ENCODE data around the gene STAM2. TPM values are rescaled to one million over a fixed set of nuclear protein-coding genes. Genes with fewer than 3 reads are reported as not detected.

STAM2 gene
- total and polyA plus RNA-seq, 12 donors: 6.5 to 45.8 (median 33.0) TPM

- Histone ChIP-seq H3K4me1 (replicated peaks in 1 of 2) (no peaks in the 10 kb centered on the region), H3K27me3 (no peaks in the 10 kb centered on the region), H3K36me3 (replicated peaks in 1 of 2) (no peaks in the 10 kb centered on the region), H3K9me3 (replicated peaks in 1 of 3) (no peaks in the 10 kb centered on the region), H3K27ac (no peak overlapping the region), H3K4me3 (no peak overlapping the region)
- WGBS, 4 donors: 89 to 97% (median 95%) methylated on average over 7 of the region's 7 CpGs
- DNase-seq: no peak
- intact Hi-C loops (cut with DNase I): no loop called here
- TF ChIP-seq POLR2A (IDR thresholded peaks at IDR 0.05) (no peak), CTCF (IDR thresholded peaks at IDR 0.05) (no peak)
Observed at GRCh38 chr2:152154462-152154861, 21.1 kb downstream of the STAM2 start.

- H3K9me3 ChIP-seq (replicated peaks in 1 of 3): peaks cover 0 to 7% (median 0%) of the 10 kb centered on the region in 3 donors
- H3K36me3 ChIP-seq (replicated peaks in 1 of 2): no peaks in the 10 kb centered on the region
- no peaks in the 10 kb centered on the region for H3K27me3 ChIP-seq
- no peak overlapping the region for H3K4me3 ChIP-seq
- no peak overlapping the region for H3K27ac ChIP-seq
- no peak for TF ChIP-seq CTCF (IDR thresholded peaks at IDR 0.05)
- no peak for TF ChIP-seq POLR2A (IDR thresholded peaks at IDR 0.05)
- no peak for DNase-seq
- WGBS, 4 donors: 66 to 79% (median 70%) methylated on average over 5 of the region's 5 CpGs
- peaks cover 7 to 8% of the 10 kb centered on the region in 2 donors for H3K4me1 ChIP-seq (replicated peaks in 1 of 2)
- intact Hi-C loops (cut with DNase I): no loop called here
Observed at GRCh38 chr2:152134488-152135280, 40.9 kb downstream of the STAM2 start.

GRCh38 chr2:152132306-152132705 is 43.3 kb downstream of the STAM2 start:
- Histone ChIP-seq H3K27me3 (no peaks in the 10 kb centered on the region), H3K4me3 (no peak overlapping the region), H3K4me1 (replicated peaks in 1 of 2) (peaks cover 7 to 8% of the 10 kb centered on the region in 2 donors), H3K27ac (no peak overlapping the region), H3K9me3 (replicated peaks in 1 of 3) (peaks cover 0 to 7% (median 0%) of the 10 kb centered on the region in 3 donors), H3K36me3 (replicated peaks in 1 of 2) (no peaks in the 10 kb centered on the region)
- TF ChIP-seq POLR2A (IDR thresholded peaks at IDR 0.05) (no peak), CTCF (IDR thresholded peaks at IDR 0.05) (no peak)
- no peak for DNase-seq
- 85 to 94% (median 87%) methylated on average over 1 of the region's 1 CpG for WGBS, 4 donors
- intact Hi-C loops (cut with DNase I): no loop called here

GRCh38 chr2:152127628-152128027 is 47.9 kb downstream of the STAM2 start:
- Histone ChIP-seq H3K27me3 (no peaks in the 10 kb centered on the region), H3K4me1 (replicated peaks in 1 of 2) (no peaks in the 10 kb centered on the region), H3K9me3 (replicated peaks in 1 of 3) (no peaks in the 10 kb centered on the region), H3K27ac (no peak overlapping the region), H3K36me3 (replicated peaks in 1 of 2) (peaks cover 0 to 13% of the 10 kb centered on the region in 2 donors), H3K4me3 (no peak overlapping the region)
- intact Hi-C loops (cut with DNase I): no loop called here
- DNase-seq: no peak
- TF ChIP-seq POLR2A (IDR thresholded peaks at IDR 0.05): no peak
- no peak for TF ChIP-seq CTCF (IDR thresholded peaks at IDR 0.05)

Measured in adrenal gland (tissue), 12 donors.